HG03139 (cell line): ENCODE results near the gene FCHSD2.
"Not testable (repeated sequence)": the region's sequence is repeated elsewhere in the genome, so short reads cannot be mapped to it uniquely, and the experiment has no call there.

Experiments
- ATAC-seq: cut with Tn5 transposase; IDR thresholded peaks from one replicate; pipeline ENCODE4 v1.9.1; 2021; ENCODE audit not compliant: unreplicated experiment

FCHSD2 gene

DNA sequence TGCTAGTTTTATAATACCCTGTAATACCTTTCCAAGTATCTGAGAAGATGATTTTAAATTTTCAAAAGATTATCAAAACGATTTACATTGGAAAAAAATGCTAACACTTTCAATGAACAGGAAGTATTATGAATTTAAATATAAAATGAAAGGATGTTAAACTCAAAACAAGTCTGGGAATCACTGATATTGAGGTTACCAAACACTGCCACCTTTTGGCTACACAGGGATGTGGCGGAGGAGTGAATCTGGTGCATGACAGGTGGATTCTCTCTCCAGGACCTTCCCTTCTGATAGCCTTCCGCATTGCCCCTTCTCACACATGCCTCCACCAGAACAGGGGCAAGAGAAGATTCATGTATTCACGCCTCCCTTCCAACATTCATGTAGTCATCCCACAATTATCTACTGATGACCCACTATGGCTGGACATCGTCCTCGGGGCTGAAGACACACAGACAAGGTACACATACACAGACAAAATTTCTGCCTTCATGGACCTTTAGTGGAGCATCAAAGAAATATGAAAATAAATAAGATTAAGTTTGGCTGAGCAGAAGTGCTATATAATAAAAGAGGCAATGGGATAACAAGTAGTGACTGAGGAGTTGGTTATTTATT, 293.2 kb downstream of the FCHSD2 start:
- ATAC-seq, result no peak

GRCh38 chr11:72844356-72844755, 297.8 kb downstream of the FCHSD2 start:
- ATAC-seq, result no peak

- no peak for ATAC-seq
These were observed 299.3 kb downstream of the FCHSD2 start for GRCh38 chr11:72842653-72843330.

DNA sequence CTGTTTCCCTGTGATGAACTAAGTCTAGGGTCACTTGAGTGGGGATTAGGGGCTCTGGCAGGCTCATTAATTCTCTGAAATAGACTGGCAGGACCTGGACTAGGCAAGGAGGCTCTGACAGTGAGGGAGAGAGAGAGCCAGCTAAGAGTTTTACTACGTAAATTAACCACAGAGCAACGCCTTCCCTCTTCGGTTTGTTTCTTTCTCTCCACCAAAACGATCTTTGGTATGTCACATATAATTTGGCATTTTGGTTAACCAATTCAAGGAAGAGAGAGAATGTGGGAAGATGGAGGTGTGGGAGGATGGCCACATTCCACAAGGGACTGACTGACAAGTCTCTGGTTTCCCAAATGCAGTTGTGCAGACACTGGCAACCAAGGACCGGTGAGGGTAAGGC, 300.0 kb downstream of the FCHSD2 start:
- ATAC-seq, result no peak

DNA sequence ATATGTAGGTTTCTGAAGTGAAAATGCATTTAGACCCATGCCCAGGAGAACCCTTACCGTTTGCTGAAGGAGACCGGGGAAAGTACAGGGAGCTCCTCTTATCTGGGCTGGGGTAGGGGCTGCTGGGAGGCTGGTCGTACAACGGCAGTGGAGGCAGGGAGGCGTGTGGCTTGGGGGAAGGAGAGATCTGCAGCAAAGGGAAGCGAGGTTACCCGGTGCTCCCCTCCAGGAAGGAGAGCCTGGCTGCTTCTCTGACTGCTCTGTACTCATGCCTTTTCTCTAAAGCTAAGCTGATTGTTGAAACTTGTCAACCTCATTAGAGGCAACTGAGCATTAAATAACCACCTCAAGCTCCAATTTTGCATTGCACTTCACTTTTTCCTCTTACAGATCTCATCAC, 300.7 kb downstream of the FCHSD2 start:
- no peak for ATAC-seq

- no peak for ATAC-seq
These were observed 301.3 kb downstream of the FCHSD2 start for GRCh38 chr11:72840780-72841179.

DNA sequence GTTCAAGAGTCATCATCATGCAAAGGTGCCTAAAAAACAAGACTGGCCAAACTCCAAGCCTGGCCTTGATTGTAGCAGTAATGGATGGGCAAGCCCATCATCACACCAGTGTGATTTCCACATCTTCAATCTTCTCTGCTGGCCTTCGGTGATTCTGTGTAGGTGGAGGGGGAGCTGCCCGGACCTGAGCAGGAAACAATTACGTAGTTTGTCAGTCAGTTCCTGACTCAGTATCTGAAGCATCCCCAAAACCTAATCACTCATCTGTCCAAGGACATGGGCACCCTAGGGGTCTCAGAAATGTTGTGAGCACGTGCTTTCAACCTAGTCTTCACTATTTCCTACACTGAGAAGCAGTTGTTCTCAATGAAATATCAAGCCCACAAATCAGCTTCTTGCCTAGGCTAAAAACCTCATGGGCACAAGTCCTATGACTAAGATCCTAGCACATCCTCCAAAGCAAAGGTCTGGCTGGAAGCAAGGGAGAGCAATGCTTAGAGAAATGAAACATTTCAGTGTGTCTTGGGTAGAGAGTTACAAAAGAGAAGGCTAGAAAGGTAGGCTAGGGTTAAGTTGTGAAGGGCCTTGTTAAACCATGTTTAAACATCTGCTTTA, 303.3 kb downstream of the FCHSD2 start:
- ATAC-seq, result no peak

DNA sequence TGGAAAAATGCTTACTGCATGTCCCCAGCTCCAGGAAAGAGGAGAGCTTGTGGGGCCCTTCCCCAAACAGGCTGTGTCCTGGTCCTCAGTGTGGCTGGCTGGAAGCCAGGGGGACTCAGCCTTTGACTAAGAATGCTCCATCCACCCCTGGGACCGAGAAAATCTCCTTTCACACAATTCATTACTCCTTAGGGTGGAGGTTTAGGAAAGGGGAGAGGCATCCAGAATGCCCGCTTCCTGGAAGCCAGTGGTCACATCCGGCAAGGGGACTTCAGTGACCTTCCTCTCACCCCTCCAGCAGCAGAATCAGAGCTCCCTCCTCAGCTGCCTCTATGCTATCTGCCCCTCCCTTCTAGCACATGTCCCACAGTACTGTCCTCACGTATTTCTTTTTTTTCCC, 306.0 kb downstream of the FCHSD2 start:
- no peak for ATAC-seq

DNA sequence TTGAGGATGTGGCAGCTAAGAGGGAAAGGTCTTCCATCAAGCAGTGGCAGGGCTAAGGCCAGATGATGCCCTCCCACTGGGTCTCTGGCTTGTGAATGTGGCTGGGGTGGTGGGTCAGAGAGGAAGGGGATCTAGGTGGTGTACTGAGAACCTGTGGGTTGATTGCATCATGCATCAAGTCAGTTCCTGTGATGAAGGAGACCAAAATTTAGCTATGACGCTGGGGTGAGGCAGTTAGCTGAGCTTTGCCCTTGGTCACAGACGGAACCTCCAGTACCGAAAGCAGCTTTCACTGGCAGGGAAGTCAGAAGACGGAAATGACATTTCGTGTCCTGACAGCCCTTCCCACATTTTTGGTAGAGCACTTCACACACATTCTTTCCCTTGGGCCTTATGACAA, 307.2 kb downstream of the FCHSD2 start:
- ATAC-seq, result no peak

GRCh38 chr11:72833811-72834493, 308.2 kb downstream of the FCHSD2 start:
- no peak for ATAC-seq

DNA sequence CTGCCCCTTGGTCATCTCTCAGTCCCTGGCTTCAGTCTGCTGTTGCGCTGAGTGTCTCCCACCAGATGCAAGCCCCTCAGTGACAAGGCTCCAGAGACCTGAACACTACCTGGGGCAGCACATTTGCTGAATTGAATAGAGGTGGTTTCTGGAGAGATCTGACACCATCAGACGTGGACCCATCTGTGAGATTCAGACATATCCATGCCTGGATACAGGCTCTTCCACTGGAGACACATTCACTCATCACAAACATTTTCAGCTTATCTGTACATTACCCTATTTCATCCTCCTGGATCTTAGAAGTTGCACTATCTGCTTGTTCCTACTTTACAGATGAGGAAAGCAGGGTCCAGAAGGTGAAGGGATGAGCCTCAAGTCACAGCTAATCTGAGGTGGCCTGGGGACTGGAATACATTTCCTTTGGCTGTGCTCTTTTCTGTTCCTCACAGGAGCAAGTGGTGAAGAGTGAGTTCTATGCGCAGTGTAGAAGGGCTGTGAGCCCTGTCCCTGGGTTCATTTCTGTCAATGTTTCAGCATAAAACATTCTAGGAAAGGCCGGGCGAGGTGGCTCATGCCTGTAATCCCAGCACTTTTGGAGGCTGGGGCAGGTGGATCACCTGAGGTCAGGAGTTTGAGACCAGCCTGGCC, 308.9 kb downstream of the FCHSD2 start:
- ATAC-seq, result no peak

GRCh38 chr11:72832301-72833082, 309.6 kb downstream of the FCHSD2 start:
- no peak for ATAC-seq

GRCh38 chr11:72831521-72832300, 310.4 kb downstream of the FCHSD2 start:
- no peak for ATAC-seq

DNA sequence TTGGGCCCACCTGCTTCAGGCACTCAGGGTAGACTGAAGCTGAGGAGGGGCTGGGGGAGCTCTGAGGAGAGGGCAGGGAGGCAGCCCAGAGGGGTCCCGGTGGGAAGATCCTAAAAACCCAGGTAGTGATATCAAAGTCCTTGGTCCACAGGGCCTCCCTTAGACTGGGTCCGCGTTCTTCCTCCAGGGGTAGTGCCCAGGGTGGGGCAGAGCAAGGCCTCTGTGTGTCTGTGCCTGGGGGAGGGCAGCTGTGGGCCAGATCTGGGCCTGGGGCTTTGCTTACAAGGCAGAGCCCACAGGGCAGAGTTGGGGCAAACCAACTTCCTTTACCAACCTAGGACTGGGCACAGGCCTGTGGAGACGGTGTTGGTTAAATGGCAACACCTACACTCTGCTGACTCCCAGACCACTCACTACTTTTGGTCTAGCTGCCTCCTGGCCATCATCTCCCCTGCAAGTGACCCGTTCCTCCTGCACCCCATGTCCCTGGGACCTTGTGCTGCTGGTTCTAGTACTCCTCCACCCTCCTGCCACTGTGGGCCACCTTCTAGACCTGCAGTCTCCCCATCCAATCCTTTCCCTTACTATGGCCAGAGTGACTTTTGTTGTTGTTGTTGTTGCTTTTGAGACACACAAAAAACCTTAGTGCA, 312.1 kb downstream of the FCHSD2 start:
- no peak for ATAC-seq

DNA sequence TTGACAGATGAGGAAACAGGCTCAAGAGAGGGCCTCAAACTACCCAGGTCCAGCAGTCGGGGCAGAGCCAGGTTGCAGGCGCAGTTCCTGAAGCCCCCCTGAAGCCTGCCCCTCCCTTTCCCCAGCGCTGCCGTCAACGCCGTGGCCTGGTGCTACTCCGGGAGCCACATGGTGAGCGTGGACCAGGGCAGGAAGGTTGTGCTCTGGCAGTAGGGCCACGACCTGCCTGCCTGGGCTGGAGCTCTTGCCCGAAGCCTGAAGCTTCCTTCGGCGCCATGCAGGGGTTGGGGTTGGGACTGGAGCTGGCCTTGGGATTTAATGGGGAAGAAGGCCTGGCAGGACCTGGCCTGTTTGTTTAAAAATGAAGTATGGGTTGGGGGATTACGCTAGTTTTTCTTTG, 312.9 kb downstream of the FCHSD2 start:
- ATAC-seq, result no peak

DNA sequence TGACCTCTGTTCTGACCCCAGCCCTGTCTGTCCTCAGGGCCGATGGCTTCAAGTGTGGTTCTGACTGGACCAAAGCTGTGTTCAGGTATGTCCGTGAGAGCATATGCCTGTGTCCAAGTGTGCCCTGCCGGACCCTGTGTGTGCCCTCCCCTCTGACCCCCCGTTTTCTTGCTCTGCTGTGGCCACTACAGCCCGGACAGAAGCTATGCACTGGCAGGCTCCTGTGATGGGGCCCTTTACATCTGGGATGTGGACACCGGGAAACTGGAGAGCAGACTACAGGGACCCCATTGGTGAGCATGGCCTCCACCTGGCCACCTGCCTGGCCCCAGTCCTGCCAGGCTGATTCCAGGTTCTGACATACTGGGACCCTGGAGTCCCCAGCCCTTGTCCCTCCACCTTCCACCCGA, 313.4 kb downstream of the FCHSD2 start:
- no peak for ATAC-seq

GRCh38 chr11:72828081-72828567, 314.0 kb downstream of the FCHSD2 start:
- no peak for ATAC-seq

- ATAC-seq, result not testable (repeated sequence)
These were observed 314.5 kb downstream of the FCHSD2 start for GRCh38 chr11:72827656-72828055.

DNA sequence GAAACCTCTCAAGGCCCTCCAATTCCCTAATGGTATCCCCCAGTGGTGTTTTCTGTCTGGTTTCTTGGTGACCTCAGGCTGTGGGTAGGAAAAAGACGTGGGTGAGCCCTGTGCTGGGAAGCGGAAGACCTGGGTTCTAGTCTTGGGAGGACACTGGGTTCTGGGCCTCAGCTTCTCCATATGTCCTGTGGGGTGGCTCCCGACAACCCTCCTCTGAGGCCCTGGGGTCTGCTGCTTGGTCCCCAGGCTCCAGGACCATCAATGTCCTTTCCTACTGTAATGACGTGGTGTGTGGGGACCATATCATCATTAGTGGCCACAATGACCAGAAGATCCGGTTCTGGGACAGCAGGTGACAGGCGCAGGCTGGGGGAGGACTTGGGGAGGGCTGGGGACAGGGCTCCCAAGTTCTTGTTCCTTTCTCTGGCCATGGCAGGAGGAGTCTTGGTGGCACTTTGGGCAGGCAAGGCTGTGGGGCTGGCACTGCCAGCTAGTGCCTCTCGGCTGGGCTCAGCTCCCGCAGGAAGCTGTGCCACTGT, 315.1 kb downstream of the FCHSD2 start:
- no peak for ATAC-seq
